UCSD-AML1 (cell line): ENCODE data around the gene POP5.
"Not testable (repeated sequence)": the region's sequence is repeated elsewhere in the genome, so short reads cannot be mapped to it uniquely, and the experiment has no call there.

Experiments used
- DNase-seq: peaks from one replicate; lab custom pipeline; 2025; ENCODE audit not compliant: unreplicated experiment; lab: John Stamatoyannopoulos, UW

Gene POP5, protein sequence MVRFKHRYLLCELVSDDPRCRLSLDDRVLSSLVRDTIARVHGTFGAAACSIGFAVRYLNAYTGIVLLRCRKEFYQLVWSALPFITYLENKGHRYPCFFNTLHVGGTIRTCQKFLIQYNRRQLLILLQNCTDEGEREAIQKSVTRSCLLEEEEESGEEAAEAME

DNA sequence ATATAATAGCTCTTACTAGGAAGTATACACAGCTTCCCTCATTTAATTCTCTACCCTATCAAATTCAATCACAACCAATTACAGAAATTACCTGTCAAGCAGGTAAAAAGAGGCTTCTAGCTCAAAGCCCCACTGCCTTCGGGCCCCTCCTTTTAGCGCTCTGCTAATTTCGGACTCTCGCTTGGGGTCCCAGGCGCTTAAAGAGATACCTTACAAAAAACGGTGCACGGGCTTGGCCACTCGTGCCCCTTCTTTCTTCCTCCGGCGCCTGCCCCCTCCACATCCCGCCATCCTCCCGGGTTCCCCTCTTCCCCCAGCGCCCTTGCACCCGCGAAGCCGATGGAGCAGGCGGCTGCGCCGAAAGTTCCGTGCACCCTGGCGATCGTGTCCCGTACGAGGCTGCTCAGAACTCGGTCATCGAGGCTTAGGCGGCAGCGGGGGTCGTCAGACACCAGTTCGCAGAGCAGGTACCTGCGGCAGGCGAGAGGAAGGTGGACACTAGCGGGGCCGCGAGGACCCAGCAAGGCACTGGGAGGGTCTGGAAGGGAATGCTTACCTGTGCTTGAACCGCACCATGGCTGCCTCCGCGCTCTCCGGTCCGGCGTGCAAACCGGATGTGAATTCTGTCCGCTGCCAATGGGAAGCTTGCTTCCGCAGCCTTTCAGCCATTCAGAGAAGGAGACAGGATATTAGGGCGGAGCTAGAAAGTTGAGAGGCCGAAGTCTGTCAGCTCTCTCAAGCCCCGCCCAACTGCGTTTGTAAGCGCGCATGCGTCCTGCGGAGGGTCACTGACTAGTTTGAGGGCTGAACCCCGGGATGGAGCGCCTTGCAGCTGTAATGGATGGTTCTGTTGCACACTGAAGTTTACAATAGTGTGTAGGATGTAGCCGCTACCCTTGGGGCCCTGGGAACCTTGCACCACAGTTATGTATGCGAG is at the start of gene POP5:
Gene POP5, minus strand, starts transcription at position 616 of the 937 bp plus-strand sequence. Its CDS starts 40 bp downstream, at position 576.
- DNase-seq, result peak; percentile 95

DNA sequence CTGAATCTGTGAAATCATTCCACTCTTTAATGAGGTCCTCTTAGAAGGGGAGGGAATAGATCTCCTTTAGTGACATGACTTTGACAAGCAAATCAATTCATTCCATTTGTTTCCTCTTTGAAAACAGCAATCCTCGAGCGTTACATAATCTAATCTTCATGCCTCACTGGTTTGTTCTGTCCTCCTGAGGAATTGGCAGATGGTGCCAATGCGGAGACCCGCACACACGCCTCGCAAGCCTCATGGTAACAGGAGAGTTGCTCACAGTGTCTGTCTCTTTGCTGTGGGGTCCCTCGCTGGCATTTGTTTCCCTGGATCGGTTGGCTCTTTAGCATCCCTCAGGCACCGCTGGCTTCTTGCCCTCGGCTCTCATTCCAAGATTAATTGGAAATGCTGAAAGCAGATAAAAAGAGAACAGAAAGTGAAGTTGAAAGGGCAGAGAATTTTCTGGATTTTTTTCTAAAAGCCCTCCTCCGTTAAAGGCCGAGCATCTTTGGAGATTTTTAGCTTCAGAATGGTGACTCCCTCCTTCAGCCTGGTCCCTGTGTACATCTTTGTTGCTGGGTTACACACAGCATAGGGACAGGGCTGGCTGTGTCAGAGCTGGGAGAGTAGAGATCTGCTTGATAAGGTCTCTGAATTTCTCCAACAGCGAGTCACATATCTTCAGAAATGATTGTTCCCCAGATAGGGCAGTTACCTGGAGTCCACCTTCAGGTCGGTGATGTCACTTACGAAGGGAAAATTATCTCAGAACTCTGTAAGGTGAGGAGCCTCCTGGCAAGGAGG is 49.1 kb upstream of the POP5 start:
- no peak for DNase-seq

DNA sequence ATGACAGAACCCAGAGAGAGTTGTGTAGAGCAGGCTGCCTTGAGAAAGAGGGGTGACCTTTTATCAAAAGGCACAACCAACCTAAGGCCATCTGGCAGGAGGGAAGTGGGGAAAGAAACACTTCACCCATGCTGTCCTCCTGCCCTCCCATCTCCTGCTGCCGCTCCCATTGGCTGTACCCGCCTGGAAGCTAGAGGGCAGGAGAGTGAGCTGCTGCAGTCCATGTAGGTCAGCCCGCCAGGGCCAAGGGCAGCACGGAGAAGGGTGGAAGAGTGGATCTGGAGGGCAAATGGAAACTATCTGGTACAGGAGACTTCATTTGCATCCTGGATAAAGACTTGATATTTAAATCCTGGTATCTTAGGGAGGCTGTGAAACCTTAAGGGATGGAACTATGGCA is 47.7 kb upstream of the POP5 start:
- no peak for DNase-seq

DNA sequence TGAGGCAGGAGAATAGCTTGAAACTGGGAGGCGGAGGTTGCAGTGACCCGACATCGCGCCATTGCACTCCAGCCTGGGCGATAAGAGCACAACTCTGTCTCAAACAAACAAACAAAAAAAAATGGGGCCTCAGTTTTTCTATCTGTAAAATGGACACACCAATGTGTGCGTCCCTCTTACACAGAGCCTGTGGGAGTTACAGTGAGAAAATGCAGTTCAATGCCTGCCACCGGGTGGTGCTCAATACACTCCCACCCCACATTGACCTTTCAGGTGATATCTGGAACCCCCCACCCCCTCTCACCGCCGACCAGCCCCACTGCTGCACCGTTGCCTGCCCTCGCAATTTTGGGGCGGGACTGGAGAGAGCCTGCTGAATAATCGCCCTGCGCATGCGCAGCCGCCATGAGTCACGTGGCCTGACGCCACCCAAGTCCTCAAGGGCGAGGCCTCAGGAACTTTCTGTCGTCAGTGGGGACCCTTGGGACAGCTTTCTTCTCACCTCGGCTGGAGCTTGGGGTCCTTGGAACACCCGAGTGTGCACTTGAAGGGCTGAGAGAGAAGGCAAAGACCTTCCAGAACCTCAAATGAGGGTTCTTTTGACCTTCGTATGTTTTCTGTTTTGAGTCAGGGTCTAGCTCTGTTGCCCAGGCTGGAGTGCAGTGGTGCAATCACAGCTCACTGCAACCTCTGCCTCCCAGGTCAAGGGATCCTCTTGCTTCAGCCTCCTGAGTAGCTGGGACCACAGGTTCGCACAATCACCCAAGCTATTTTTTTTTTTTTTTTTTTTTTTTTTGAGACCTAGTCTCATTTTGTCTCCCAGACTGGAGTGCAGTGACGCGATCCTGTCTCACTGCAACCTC is 44.6 kb upstream of the POP5 start:
- DNase-seq, result no peak

DNA sequence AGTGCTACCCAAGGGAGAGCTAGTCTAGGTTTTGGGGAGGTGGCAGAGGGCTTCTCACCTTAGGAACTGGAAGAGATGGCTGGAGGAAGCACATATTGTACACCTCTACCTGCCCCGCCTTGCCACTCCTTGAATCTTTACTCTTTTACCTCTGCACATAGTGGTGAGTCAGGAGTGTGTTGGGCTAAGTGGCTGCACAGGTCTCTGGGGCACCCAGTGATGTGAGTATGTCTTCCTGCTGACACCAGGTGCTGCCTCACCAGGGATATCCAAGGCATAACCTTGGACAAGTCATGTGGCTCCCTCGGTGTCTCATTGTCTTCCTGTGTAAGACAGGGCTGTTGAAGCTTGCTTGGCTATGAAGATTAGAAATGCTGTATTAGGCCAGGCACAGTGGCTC is 39.4 kb upstream of the POP5 start:
- no peak for DNase-seq

DNA sequence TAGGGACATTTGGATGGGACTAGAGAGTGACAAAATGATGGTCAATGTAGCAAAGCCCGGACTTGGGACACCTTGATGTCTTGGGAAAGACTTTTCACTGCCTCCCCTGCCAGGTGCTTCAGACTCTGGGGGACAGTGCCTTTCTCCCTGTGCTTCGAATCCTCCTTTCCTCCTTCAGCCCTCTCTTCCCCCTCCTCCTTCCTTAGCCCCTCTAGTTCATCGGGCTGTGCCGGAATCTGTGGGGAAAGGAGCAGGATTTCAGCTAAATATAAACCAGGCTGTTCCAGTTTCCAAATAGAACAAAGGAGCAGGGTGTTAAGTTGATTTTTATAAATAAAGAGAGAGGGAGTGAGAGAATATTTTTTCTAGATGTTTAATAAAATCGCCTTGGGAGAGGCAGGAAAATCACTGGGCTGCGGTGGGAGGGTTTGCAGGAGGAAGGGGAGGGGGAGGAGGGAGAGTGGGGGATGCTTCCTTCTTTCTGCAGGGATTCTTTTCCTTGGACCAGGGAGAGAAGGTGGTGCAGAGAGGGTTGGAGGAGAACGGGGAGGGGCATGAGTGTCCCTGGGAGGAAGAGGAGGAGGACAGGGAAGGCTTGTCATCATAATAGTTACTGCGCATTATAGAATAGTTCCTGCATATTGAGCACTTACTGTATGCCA is 37.9 kb upstream of the POP5 start:
- DNase-seq, result no peak

DNA sequence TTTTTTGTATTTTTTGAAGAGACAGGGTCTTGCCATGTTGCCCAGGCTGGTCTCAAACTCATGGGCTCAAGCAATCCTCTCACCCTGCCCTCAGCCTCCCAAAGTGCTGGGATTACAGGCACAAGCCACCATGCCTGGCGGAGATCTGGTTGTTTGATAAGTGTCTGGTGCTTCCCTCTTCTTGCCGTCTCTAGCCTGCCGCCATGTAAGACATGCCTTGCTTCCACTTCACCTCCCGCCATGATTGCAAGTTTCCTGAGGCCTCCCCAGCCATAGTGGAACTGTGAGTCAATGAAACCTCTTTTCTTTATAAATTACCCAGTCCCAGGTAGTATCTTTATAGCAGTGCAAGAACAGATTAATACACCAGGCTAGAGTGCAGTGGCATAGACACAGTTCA is 36.6 kb upstream of the POP5 start:
- DNase-seq, result not testable (repeated sequence)

DNA sequence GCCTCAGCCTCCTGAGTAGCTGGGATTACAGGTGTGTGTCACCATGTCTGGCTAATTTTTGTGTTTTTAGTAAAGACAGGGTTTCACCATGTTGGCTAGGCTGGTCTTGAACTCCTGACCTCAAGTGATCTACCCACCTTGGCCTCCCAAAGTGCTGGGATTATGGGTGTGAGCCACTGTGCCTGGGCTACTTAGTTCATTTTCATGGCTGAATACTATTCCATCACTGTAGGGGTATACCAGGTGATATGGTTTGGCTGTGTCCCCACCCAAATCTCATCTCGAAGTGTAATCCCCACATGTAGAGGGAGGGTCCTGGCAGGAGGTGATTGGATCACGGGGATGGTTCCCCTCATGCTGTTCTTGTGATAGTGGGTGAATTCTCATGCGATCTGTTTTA is 36.0 kb upstream of the POP5 start:
- DNase-seq, result not testable (repeated sequence)

DNA sequence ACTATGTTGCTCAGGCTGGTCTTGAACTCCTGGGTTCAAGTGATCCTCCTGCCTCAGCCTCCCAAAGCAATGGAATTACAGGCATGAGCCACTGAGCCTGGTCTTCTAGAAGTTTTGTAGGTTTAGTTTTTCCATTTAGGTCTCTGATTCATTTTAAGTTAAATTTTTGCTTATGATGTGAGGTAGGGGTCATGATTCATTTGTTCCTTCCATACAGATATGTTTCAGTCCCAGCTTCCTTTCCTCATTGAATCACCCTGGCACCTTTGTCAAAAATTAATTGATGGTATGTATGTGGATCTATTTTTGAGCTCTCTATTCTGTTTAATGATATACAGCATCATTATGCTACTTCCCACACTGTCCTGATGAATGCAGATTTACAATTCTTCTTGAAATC is 33.6 kb upstream of the POP5 start:
- no peak for DNase-seq

DNA sequence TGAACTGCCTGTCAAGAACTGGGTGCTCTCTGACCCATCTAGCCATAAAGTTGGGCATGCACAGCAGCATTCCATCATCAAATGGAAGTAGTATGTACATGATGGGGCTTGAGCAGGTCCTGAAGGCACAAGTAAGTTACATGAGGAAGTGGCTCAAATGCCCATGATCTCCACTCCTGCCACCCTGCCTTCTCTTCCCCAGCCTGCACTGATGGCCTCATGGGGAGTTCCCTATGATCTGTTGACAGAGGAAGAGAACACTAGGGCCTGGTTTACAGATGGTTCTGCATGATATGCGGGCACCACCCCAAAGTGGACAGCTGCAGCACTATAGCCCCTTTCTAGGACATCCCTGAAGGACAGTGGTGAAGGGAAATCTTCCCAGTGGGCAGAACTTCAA is 30.3 kb upstream of the POP5 start:
- DNase-seq, result not testable (repeated sequence)

DNA sequence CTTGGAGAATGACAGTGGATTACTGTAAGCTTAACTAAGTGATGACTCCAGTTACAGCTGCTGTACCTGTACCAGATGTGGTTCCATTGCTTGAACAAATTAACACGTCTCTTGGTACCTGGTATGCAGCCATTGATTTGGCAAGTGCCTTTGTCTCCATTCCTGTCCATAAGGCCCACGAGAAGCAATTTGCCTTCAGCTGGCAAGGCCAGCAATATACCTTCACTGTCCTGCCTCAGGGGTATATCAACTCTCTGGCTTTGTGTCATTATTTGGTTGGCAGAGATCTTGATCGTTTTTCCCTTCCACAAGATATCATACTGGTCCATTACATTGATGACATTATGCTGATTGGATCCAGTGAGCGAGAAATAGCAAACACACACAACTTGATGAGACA is 29.4 kb upstream of the POP5 start:
- no peak for DNase-seq

DNA sequence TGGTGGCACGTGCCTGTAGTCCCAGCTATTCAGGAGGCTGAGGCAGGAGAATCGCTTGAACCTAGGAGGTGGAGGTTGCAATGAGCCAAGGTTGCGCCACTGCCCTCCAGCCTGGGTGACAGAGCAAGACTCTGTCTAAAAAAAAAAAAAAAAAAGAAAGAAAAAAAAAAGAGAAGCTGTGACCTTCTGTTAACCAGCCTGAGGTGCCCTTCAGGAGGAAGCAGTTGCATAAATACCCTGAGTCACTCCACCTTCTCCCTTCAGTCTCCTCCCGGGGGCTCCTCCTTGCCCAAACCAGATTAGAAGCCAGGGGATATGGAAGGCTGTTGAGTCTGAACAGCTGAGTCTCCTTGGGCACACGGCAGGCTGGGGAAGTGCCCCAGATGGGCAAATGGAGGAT is 21.2 kb upstream of the POP5 start:
- peak; percentile 38 for DNase-seq

DNA sequence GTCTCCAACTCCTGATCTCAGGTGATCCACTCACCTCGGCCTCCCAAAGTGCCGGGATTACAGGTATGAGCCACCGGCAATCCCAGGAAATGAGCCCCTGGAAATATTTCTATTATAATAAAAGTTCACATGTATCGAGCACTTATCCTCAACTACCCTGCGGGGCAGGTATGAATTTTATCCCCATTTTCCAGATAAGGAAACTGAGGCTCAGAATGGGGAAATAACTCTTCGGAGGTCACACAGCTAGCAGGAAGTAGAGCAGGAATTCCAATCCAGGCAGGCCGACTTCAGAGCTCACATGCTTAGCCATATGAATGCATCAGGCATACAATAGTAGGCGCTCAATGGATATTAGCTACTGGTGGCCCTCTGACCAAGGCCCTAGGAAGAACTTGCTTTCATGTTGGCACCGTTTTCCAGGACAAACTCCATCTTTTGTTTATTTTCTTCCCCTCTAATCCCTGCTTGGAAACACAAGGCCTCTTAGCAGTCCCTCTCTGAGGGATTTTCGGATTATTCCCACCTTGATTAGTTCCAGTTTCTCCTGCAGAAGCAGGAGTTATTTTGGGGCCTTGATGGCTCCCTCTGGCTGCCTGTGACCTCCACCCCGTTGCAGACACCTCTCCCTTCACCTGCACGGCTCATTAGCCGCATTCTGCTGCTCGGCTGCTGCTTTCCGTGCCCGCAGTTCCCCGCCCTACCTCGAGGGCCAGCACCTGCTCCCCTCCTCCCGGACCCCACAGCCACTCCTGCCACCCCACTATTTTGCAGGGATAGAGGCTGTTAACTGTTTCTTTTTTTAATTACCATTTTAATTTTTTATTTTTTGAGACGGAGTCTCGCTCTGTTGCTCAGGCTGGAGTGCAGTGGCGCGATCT is 18.7 kb upstream of the POP5 start:
- DNase-seq, result no peak

DNA sequence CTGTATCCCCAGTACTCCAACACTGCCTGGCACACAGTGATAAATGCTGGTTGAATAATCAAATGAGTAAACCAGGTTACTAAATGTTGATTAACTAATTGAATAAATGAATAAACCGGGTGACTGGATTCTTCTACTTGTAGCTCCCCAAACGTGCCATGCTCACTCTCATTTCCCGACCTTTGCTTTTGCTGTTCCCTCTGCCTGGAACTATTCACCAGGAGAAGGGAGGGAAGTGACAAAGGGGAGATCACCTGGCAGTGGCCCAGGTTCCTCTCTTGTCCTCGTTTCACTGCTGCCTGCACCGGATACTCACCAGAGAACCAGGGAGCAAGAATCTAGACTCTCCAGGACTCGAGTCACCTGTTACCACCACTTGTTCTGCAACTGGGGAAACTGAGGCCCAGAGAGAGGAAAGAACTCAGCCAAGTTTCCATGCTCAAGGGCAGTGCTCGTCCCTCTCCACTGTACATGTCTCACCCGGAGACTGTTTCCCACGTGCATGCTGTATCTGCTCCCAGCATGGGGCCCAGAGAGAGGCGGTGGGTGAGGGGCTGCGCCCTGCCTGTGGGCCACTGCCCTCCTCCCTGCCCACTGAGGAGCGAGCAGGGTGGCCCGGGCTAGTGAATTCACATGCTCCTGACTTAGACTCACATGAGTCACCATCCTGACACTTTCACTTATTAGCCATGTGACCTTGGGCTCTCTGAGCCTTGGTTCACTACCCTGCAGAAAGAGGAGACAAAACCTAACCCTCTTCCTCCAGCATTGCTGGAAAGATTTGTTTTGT is 17.7 kb upstream of the POP5 start:
- DNase-seq, result no peak

DNA sequence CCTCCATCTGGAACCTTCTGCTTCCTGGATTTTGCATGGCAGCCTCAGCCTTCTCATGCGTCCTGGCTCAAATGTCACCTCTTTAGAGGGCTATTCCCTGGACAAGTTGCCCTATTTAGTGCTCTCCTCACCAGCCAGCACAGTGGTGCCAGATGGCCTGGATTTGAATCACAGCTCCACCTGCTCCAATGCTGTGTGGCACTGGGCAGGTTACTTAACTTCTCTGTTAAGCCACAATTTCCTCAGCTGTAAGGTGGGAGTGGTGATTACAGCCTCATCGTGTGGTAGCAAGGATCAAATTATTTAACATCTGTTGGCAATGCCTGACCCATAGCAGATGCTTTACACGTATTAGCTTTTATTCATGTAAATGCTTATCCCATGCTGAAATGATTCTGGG is 16.7 kb upstream of the POP5 start:
- DNase-seq, result no peak

DNA sequence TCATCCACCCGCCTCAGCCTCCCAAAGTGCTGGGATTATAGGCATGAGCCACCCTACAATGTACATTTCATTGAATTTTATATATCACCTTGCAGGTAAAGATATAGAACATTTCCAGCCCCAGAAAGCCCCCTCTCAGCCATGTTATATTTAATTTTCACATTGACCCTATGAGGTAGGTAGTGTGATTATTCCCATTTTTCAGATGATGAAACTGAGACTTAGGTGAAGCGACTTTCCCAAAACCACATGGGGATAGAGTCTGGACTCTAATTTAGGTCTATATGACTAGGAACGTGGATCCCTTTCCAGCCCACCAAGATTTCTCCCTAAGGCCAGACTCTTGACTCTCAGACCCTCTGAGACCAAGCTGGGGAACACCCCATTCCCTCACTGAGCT is 15.7 kb upstream of the POP5 start:
- no peak for DNase-seq

DNA sequence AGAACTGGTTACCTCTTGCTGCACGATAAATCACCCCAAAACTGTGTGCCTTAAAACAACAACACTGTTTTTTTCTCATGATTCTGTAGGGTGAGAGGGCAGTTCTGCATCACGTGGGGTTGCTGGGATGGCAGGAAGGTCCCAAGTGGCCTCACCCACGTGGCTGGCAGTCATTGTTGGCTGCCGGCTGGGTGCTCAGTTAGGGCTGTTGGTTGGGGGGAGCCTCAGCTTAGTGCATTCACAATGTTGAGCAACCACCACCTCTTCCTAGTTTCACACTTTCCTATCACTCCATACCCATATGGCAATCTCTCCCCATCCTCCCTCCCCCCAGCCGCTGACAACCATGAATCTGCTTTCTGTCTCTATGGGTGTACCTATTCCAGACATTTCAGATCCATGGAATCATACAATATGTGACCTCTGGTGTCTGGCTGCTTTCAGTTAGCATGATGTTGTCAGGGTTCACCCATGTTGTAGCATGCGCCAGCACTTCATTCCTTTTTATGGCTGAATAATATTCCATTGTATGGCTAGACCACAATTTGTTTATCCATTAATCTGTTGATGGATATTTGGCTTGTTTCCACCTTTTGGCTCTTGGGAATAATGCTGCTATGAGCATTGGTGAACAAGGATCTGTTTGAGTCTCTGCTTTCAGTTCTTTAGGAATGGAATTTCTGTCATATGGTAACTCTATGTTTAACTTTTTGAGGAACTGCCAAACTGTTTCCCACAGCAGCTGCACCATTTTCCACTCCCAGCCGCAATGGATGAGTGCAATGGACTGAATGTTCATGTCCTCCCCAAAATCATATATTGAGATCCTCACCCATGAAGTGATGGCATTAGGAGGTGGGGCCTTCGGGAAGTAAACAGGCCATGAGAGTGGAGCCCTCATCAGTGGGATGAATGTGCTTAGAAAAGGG is 11.2 kb upstream of the POP5 start:
- DNase-seq, result no peak
